ENCODE data around the gene MEAK7.

- TF ChIP-seq CTCF (IDR thresholded peaks at IDR 0.05; ENCODE audit: low read depth, low read length, poor library complexity, severe bottlenecking) (no peak), EZH2phosphoT487 (IDR thresholded peaks at IDR 0.05; ENCODE audit: borderline replicate concordance, low read length) (no peak)
Observed at GRCh38 chr16:84514874-84515835, 10.7 kb upstream of the MEAK7 start.

Measured in DOHH2 (cell line).